HG03571 (cell line): ENCODE data around the gene RASL12.
"Not testable (repeated sequence)": the region's sequence is repeated elsewhere in the genome, so short reads cannot be mapped to it uniquely, and the experiment has no call there.

Source experiments
- ATAC-seq: cut with Tn5 transposase; IDR thresholded peaks from one replicate; pipeline ENCODE4 v1.9.1; 2021; ENCODE audit not compliant: unreplicated experiment

The RASL12 gene

DNA sequence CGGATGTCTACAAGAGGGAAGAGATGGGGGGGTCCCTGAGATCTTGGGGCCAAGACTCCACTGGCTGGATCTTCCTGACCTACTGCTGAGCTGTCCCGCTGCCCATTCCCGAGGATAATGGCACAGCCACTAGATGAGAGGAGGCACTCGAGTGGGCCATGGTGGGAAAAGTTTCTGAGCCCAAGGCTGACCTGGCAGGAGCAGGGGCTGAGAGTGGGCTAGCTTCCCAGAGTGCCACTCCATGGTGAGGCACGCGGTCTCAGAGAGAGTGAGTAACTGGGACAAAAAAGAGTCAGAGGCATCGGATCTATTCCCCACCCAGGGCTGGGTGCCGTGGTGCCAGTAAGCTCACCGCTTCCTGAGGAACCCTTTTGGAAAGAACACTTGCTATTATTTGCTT lies 11.7 kb downstream of the RASL12 start:
- ATAC-seq: no peak

DNA sequence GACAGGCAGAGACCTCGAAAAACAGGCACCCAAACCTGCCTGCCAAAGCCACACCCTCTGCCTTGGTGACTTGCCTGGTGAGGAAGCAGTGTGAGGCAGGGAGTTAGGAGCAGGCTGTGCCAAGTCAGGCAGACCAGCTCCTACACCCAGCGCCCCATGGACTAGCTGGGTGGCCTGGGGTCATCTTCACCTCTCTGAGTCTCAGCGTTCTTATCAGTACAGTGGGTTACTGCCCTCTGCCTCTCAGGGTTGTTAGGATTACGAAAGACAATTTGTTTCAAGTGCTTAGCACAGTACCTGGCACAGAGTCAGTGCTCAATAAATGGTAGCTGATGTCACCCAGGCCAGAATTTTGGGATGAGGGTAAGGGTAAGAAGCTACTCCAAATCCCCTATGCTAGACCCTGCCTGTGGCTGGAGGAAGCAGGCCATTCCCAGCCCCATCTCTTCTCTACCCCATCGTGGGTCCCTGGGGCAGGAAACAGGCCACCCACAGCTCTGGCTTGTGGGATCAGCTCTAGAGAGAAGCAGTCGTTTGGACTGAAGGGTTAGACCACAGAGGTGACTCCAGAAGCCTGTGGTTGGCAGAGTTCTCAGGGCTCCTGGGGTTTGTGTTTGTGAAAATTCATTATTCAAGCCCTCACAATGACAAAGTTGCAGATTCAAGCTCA lies 12.5 kb downstream of the RASL12 start:
- ATAC-seq: no peak

DNA sequence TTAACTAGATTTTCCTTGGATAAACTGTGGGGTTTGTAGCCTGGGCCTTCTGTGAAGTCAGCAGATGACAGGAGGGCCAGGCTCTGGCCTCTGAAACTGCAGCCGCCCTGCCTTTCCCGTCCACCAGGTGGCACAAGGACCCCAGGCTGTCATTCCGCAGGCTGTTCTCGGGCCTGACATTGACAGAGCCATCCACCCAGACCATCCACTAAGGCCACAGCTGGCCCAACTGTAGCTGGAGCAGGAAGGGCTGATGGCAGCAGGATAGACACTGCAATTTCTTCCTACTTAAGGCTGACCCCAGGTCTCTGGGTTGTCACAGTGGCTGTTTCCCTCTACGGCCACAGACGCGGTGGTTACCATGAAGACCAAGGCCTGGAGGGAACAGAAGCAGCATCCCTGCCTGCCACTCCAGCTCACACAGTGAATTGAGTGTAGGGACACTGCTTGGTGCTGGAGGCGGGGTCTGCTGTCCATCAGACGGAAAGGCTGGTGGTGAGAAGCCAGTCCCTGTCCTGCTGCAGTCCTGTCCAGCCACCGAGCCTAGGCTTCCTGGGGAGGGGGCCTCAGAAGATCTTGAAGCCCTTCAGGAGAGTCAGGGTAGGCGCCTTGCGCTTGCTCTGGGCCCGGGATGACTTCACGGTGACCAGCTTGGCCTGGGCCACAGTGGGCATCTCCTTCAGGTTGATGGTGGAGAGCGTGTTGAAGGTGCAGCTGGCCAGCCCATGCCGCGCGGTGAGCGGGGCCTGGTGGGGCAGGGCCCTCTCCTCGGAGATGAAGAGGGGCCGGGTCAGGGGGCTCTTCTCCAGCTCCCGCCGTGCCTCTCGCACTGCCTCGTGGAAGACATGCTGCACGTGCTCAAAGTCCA lies 13.2 kb downstream of the RASL12 start:
- ATAC-seq: no peak

GRCh38 chr15:65052956-65053355 lies 14.8 kb downstream of the RASL12 start:
- no peak for ATAC-seq

- ATAC-seq: no peak
Observed at GRCh38 chr15:65051266-65051665, 16.5 kb downstream of the RASL12 start.

DNA sequence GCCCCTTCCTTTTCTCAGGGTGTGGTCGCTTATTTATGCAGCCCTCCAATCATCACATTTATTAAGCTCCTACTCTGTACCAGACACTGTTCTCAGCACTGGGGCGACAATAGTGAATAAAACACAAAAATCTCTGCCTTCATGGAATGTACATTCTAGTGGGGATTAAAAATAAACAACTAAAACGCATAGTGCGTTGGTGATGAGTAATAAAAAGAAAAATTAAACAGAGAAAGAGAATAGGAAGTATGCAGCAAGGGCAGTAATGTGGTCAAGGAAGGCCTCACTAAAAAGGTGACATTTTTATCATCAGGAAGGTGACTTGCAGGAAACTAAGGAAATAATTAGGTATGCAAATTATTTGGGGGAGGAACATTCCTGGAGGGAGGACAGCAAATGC lies 17.5 kb downstream of the RASL12 start:
- ATAC-seq: no peak

- peak; percentile 68 for ATAC-seq
Observed at GRCh38 chr15:65049418-65049840, 18.4 kb downstream of the RASL12 start.

- ATAC-seq: no peak
Observed at GRCh38 chr15:65048241-65048640, 19.6 kb downstream of the RASL12 start.

DNA sequence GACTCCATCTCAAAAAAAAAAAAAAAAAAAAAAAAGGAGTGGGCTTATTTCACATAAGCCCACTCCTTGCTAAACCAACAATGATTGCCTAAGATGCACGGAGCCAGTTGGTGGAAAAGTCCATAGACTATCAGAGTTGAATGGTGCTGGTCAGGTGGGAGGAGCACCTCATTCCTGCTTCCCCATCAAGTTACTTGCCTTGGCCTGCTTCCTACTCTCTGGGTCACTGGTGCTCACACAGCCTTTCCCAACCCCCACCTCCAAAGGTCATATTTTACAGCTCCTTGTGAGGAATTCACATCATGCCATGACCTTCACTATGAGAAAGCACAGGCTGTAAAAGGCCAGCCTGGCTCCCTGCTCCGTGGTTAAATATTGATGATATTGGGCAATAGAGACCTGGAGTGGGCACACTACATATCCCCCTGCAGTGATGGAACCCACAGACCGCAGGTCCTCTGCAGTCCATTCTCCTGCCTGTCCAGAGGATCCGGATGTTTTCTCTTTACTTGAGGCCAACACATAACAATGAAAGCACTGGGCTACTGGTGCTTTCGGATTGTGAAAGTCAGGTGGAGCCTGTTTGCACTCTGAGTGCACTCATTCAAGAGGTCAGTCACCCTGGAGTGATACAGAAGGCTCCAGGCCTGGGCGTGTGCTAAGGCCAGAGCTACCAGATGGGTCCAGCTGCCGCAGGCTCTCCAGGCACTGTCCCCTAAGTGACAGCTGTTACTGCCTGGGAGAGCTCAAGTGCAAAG lies 22.9 kb downstream of the RASL12 start, which contains the start of gene SLC51B:
SLC51B (plus strand) TSS at position 664 of the 758 bp plus-strand sequence. CDS start 4,618 bp downstream, outside the sequence.
- ATAC-seq: no peak

DNA sequence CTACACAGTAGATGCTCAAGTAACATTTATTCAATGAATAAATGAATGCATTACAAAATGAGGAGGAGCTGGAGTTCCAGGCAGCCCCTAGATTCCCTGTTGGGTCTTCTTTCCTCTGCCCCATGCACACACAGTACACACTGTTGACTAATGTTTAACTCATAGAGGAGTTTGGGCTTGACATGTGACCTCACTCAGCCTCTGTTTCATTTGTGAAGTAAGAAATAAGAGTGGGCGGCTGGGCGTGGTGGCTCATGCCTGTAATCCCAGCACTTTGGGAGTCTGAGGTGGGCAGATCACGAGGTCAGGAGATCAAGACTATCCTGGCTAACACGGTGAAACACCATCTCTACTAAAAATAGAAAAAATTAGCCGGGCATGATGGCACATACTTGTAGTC lies 23.6 kb downstream of the RASL12 start:
- not testable (repeated sequence) for ATAC-seq

DNA sequence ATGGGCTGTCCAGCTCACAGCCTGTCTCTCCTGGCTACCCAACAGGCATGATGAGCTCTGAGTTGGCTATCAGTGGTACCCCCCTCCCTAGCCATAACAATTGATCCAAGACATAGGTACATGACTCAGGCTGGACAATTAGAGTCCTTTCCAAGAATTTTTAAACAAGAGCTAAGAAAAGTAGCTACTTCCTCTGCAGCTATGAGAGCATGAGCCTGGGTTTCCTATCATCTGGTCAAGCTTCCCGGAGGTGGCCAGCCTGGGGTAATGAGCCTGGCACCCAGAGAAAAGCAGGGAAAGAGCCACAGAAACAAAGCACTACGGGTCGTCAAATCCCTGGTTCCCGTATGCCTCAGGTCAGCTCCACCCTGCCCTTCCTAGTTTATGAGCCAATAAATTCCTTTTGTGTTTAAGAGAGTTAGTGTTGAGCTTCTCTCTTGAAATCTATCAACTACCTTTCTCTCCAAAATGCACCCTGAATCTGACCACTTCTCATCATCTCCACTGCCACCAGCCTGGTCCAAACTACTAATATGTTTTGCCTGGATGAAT lies 24.9 kb downstream of the RASL12 start:
- no peak for ATAC-seq

DNA sequence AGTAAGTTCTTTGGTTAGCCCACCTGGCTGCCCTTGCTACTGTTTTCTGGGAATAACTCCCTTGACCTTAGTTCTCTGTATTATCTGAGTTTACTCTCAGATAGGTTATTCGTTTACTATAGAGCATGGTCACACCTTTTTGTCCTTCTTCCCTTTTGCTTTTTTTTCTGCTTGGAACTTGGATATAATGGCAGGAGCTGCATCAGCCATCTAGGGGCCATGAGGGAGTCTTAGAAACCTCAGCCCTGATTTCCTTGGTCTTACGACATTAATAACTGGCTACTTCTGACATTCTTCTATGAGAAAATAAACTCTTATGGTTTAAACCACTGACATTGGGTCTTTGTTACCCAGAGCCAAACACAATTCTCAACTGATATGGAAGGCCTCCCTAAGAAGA lies 26.0 kb downstream of the RASL12 start:
- no peak for ATAC-seq

- no peak for ATAC-seq
Observed at GRCh38 chr15:65040461-65040860, 27.3 kb downstream of the RASL12 start.

DNA sequence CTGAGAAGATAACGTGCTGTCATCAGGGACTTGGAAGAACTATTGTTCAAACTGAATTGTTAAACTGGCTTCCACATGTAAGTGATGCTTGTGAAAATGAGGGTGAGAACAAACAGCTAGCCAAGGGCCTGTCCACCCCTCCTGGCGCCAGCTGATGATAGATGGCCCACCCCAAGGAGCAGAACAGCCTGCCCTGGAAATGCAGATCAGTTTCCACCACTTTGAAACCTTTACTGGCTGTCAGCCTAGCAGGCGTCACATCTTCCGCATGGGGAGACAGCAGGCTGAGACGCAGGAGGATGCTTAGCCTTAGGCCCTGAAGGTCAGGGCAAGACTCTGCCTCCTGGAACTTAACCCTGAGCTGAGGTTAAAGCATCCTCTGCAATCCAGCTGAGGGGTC lies 29.0 kb downstream of the RASL12 start:
- ATAC-seq: no peak

DNA sequence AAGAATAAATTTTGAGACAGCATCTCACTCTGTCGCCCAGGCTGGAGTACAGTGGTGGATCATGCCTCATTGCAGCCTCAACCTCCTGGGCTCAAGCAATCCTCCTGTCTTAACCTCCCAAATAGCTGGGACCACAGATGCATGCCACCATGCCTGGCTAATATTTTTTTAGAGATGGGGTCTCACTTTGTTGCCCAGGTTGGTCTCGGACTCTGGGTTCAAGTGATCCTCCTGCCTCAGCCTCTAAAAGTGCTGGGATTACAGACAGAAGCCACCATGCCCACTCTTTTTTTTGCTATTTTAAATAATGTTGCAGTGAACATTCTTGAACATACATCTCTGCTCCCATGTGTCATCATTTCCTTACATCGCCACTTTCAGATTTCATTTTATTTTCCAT lies 29.4 kb downstream of the RASL12 start:
- no peak for ATAC-seq

DNA sequence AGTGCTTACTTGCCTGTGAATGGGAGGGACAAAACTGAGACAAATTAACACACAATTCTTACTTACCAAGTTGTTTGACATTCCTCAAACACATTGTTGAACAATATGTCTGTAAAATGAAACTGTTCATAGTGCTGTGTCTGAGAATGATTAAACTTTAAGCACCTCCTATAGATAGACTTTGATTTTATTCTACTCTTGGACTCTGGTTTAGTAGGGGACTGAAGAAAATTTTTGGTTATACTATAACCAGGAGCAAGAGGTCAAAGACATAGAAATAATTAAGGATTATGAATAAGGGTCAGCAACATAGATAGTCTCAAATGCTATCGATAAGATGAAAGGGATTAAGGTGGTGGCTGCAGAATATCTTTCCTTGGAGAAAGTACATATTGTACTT lies 30.5 kb downstream of the RASL12 start:
- no peak for ATAC-seq

- no peak for ATAC-seq
Observed at GRCh38 chr15:65034719-65035118, 33.1 kb downstream of the RASL12 start.

- no peak for ATAC-seq
Observed at GRCh38 chr15:65033659-65034269, 34.0 kb downstream of the RASL12 start.

- no peak for ATAC-seq
Observed at GRCh38 chr15:65032801-65033537, 34.8 kb downstream of the RASL12 start.

GRCh38 chr15:65029736-65030208 lies 38.0 kb downstream of the RASL12 start:
- no peak for ATAC-seq
